H1 (cell line): ENCODE measurements around the gene MYO1D.

Experiments
- POLR2A ChIP-seq, 2 experiments: IDR thresholded peaks; 1 replicate in 1 of 2; 2 replicates in 1 of 2; pipeline ENCODE4 v1.6.1; 2011; ENCODE audit warnings: low read depth in 2 of 2, low read length in 2 of 2, mild to moderate bottlenecking in 2 of 2; ENCODE audit errors: control extremely low read depth in 1 of 2
- USF2 ChIP-seq: IDR thresholded peaks from 2 replicates; pipeline ENCODE4 v1.6.1; 2011; ENCODE audit warnings: low read length, improper control_type of control experiment
- TF ChIP-seq, protein P1 (sequence below), 3 experiments: IDR thresholded peaks; 1 replicate in 2 of 3; 2 replicates in 1 of 3; pipeline versions ENCODE4 v1.5.1 to v1.6.1; 2011; ENCODE audit warnings: low read length in 3 of 3, mild to moderate bottlenecking in 3 of 3, inconsistent platforms in 2 of 3, low read depth in 1 of 3, moderate library complexity in 1 of 3; ENCODE audit not compliant: insufficient read depth in 1 of 3; ENCODE audit errors: control extremely low read depth in 1 of 3
- TF ChIP-seq, protein P2 (sequence below): IDR thresholded peaks from 2 replicates; pipeline ENCODE4 v1.6.1; 2012; ENCODE audit warnings: inconsistent platforms

- TF ChIP-seq USF2: no peak
- TF ChIP-seq, protein P1, sequence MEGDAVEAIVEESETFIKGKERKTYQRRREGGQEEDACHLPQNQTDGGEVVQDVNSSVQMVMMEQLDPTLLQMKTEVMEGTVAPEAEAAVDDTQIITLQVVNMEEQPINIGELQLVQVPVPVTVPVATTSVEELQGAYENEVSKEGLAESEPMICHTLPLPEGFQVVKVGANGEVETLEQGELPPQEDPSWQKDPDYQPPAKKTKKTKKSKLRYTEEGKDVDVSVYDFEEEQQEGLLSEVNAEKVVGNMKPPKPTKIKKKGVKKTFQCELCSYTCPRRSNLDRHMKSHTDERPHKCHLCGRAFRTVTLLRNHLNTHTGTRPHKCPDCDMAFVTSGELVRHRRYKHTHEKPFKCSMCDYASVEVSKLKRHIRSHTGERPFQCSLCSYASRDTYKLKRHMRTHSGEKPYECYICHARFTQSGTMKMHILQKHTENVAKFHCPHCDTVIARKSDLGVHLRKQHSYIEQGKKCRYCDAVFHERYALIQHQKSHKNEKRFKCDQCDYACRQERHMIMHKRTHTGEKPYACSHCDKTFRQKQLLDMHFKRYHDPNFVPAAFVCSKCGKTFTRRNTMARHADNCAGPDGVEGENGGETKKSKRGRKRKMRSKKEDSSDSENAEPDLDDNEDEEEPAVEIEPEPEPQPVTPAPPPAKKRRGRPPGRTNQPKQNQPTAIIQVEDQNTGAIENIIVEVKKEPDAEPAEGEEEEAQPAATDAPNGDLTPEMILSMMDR (IDR thresholded peaks at IDR 0.05; ENCODE audit: control extremely low read depth in 1 of 3, insufficient read depth in 1 of 3, low read depth in 1 of 3, low read length in 3 of 3): no peak
- TF ChIP-seq, protein P2, sequence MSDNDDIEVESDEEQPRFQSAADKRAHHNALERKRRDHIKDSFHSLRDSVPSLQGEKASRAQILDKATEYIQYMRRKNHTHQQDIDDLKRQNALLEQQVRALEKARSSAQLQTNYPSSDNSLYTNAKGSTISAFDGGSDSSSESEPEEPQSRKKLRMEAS: no peak
- TF ChIP-seq POLR2A (IDR thresholded peaks at IDR 0.05; ENCODE audit: control extremely low read depth in 1 of 2, low read depth in 2 of 2, low read length in 2 of 2): no peak
Measured at GRCh38 chr17:32651084-32651483, 225.8 kb downstream of the MYO1D start.
